ENCODE measurements around the gene SLC11A2. TPM values are rescaled to one million over a fixed set of nuclear protein-coding genes. Genes with fewer than 3 reads are reported as not detected.

The SLC11A2 gene
- total RNA-seq, 5 donors from 2014 or later (not counting 1 experiment from before 2014, with no cell fraction given), result 46.5 to 62.2 (median 52.3) TPM

- Mint-ChIP-seq H3K4me1 (no peaks in the 10 kb centered on the region), H3K9me3 (no peaks in the 10 kb centered on the region), H3K4me3 (no peak overlapping the region), H3K36me3 (no peaks in the 10 kb centered on the region), H3K27me3 (peaks cover 0 to 4% of the 10 kb centered on the region in 2 donors), H3K27ac (no peak overlapping the region)
- no peaks in the 10 kb centered on the region for H3K9me3 ChIP-seq
- no peaks in the 10 kb centered on the region for H3K4me1 ChIP-seq (ENCODE audit: control insufficient read depth in 1 of 2, extremely low read depth in 1 of 2, insufficient read depth in 2 of 2, low read length in 2 of 2)
- H3K36me3 ChIP-seq (ENCODE audit: control insufficient read depth in 2 of 2, extremely low read depth in 1 of 2, insufficient read depth in 1 of 2, low read length in 1 of 2), result peaks cover 0 to 6% of the 10 kb centered on the region in 2 donors
- CTCF ChIA-PET, result no interaction called here
- POLR2A ChIA-PET, result no interaction called here
- H3K27me3 ChIP-seq (replicated peaks in 1 of 2; ENCODE audit: control insufficient read depth in 2 of 2, extremely low read depth in 1 of 2, insufficient read depth in 2 of 2, low read length in 1 of 2), result no peaks in the 10 kb centered on the region
- no peak for ATAC-seq (replicated peaks in 1 of 4)
- WGBS (ENCODE audit: insufficient coverage), result 100% methylated on average over 1 of the region's 3 CpGs
- DNase-seq, result no peak
- no peak overlapping the region for H3K27ac ChIP-seq (ENCODE audit: low read length)
- H3K4me3 ChIP-seq (ENCODE audit: control insufficient read depth in 1 of 2, extremely low read depth in 1 of 2, low read length in 1 of 2), result no peak overlapping the region
These were observed 78.1 kb downstream of the SLC11A2 start for GRCh38 chr12:50947933-50948626.

GRCh38 chr12:50937653-50938052 lies 88.5 kb downstream of the SLC11A2 start:
- no peaks in the 10 kb centered on the region for H3K27me3 ChIP-seq (replicated peaks in 1 of 2; ENCODE audit: control insufficient read depth in 2 of 2, extremely low read depth in 1 of 2, insufficient read depth in 2 of 2, low read length in 1 of 2)
- H3K27ac ChIP-seq (ENCODE audit: low read length), result no peak overlapping the region
- DNase-seq, result no peak
- no peak for ATAC-seq (replicated peaks in 1 of 4)
- H3K9me3 Mint-ChIP-seq, result peaks cover 0 to 3% (median 0%) of the 10 kb centered on the region in 3 donors
- H3K4me3 Mint-ChIP-seq, result no peak overlapping the region
- POLR2A ChIA-PET, result no interaction called here
- WGBS (ENCODE audit: insufficient coverage), result 71% methylated on average over 1 of the region's 1 CpG
- no peaks in the 10 kb centered on the region for H3K4me1 ChIP-seq (ENCODE audit: control insufficient read depth in 1 of 2, extremely low read depth in 1 of 2, insufficient read depth in 2 of 2, low read length in 2 of 2)
- no peaks in the 10 kb centered on the region for H3K27me3 Mint-ChIP-seq
- CTCF ChIA-PET, result no interaction called here
- H3K4me1 Mint-ChIP-seq, result peaks cover 0 to 9% (median 0%) of the 10 kb centered on the region in 3 donors
- H3K36me3 Mint-ChIP-seq, result peaks cover 7% of the 10 kb centered on the region
- H3K36me3 ChIP-seq (ENCODE audit: control insufficient read depth in 2 of 2, extremely low read depth in 1 of 2, insufficient read depth in 1 of 2, low read length in 1 of 2), result no peaks in the 10 kb centered on the region
- H3K4me3 ChIP-seq (ENCODE audit: control insufficient read depth in 1 of 2, extremely low read depth in 1 of 2, low read length in 1 of 2), result peak overlapping the region in 1 of 2 donors; percentile 10
- H3K27ac Mint-ChIP-seq, result no peak overlapping the region
- H3K9me3 ChIP-seq, result no peaks in the 10 kb centered on the region

- Mint-ChIP-seq H3K4me3 (no peak overlapping the region), H3K27ac (no peak overlapping the region), H3K9me3 (peaks cover 0 to 3% (median 0%) of the 10 kb centered on the region in 3 donors), H3K27me3 (no peaks in the 10 kb centered on the region), H3K4me1 (peaks cover 0 to 9% (median 0%) of the 10 kb centered on the region in 3 donors), H3K36me3 (peaks cover 7% of the 10 kb centered on the region)
- no peak for ATAC-seq (replicated peaks in 1 of 4)
- Histone ChIP-seq H3K4me1 (ENCODE audit: control insufficient read depth in 1 of 2, extremely low read depth in 1 of 2, insufficient read depth in 2 of 2, low read length in 2 of 2) (no peaks in the 10 kb centered on the region), H3K4me3 (ENCODE audit: control insufficient read depth in 1 of 2, extremely low read depth in 1 of 2, low read length in 1 of 2) (peak overlapping the region in 1 of 2 donors; percentile 10), H3K9me3 (no peaks in the 10 kb centered on the region), H3K27me3 (replicated peaks in 1 of 2; ENCODE audit: control insufficient read depth in 2 of 2, extremely low read depth in 1 of 2, insufficient read depth in 2 of 2, low read length in 1 of 2) (no peaks in the 10 kb centered on the region), H3K27ac (ENCODE audit: low read length) (no peak overlapping the region), H3K36me3 (ENCODE audit: control insufficient read depth in 2 of 2, extremely low read depth in 1 of 2, insufficient read depth in 1 of 2, low read length in 1 of 2) (no peaks in the 10 kb centered on the region)
- 94% methylated on average over 7 of the region's 9 CpGs for WGBS (ENCODE audit: insufficient coverage)
- ChIA-PET POLR2A (no interaction called here), CTCF (no interaction called here)
- DNase-seq, result no peak
These were observed 89.2 kb downstream of the SLC11A2 start for GRCh38 chr12:50936821-50937530.

GRCh38 chr12:50934981-50935807 lies 91.0 kb downstream of the SLC11A2 start:
- Mint-ChIP-seq H3K4me3 (no peak overlapping the region), H3K27ac (no peak overlapping the region), H3K9me3 (peaks cover 0 to 3% (median 0%) of the 10 kb centered on the region in 3 donors), H3K36me3 (peaks cover 7% of the 10 kb centered on the region), H3K27me3 (no peaks in the 10 kb centered on the region), H3K4me1 (peaks cover 0 to 9% (median 0%) of the 10 kb centered on the region in 3 donors)
- CTCF ChIA-PET, result interaction anchor here in 1 of 2 donors (0.6 kb wide), 1 partner anchor 17 kb away, joined by 4 read pairs; no protein-coding TSS in a partner anchor
- no peak for DNase-seq
- H3K27me3 ChIP-seq (replicated peaks in 1 of 2; ENCODE audit: control insufficient read depth in 2 of 2, extremely low read depth in 1 of 2, insufficient read depth in 2 of 2, low read length in 1 of 2), result no peaks in the 10 kb centered on the region
- H3K4me3 ChIP-seq (ENCODE audit: control insufficient read depth in 1 of 2, extremely low read depth in 1 of 2, low read length in 1 of 2), result no peak overlapping the region
- no peak for ATAC-seq (replicated peaks in 1 of 4)
- POLR2A ChIA-PET, result no interaction called here
- no peaks in the 10 kb centered on the region for H3K4me1 ChIP-seq (ENCODE audit: control insufficient read depth in 1 of 2, extremely low read depth in 1 of 2, insufficient read depth in 2 of 2, low read length in 2 of 2)
- 92% methylated on average over 2 of the region's 6 CpGs for WGBS (ENCODE audit: insufficient coverage)
- no peak overlapping the region for H3K27ac ChIP-seq (ENCODE audit: low read length)
- peaks cover 0 to 3% of the 10 kb centered on the region in 2 donors for H3K36me3 ChIP-seq (ENCODE audit: control insufficient read depth in 2 of 2, extremely low read depth in 1 of 2, insufficient read depth in 1 of 2, low read length in 1 of 2)
- H3K9me3 ChIP-seq, result no peaks in the 10 kb centered on the region

GRCh38 chr12:50934371-50934851 lies 91.8 kb downstream of the SLC11A2 start:
- Histone ChIP-seq H3K36me3 (ENCODE audit: control insufficient read depth in 2 of 2, extremely low read depth in 1 of 2, insufficient read depth in 1 of 2, low read length in 1 of 2) (peaks cover 0 to 3% of the 10 kb centered on the region in 2 donors), H3K27ac (ENCODE audit: low read length) (no peak overlapping the region), H3K4me1 (ENCODE audit: control insufficient read depth in 1 of 2, extremely low read depth in 1 of 2, insufficient read depth in 2 of 2, low read length in 2 of 2) (no peaks in the 10 kb centered on the region), H3K27me3 (replicated peaks in 1 of 2; ENCODE audit: control insufficient read depth in 2 of 2, extremely low read depth in 1 of 2, insufficient read depth in 2 of 2, low read length in 1 of 2) (no peaks in the 10 kb centered on the region), H3K4me3 (ENCODE audit: control insufficient read depth in 1 of 2, extremely low read depth in 1 of 2, low read length in 1 of 2) (no peak overlapping the region), H3K9me3 (no peaks in the 10 kb centered on the region)
- ChIA-PET CTCF (interaction anchor here in 1 of 2 donors (0.6 kb wide), 1 partner anchor 16 kb away, joined by 4 read pairs; no protein-coding TSS in a partner anchor), POLR2A (no interaction called here)
- H3K36me3 Mint-ChIP-seq, result peaks cover 7% of the 10 kb centered on the region
- peaks cover 0 to 9% (median 0%) of the 10 kb centered on the region in 3 donors for H3K4me1 Mint-ChIP-seq
- no peak for ATAC-seq (replicated peaks in 1 of 4)
- no peak overlapping the region for H3K4me3 Mint-ChIP-seq
- no peaks in the 10 kb centered on the region for H3K27me3 Mint-ChIP-seq
- peaks cover 0 to 3% (median 0%) of the 10 kb centered on the region in 3 donors for H3K9me3 Mint-ChIP-seq
- DNase-seq, result no peak
- WGBS (ENCODE audit: insufficient coverage), result 77% methylated on average over 2 of the region's 3 CpGs
- no peak overlapping the region for H3K27ac Mint-ChIP-seq

- ChIA-PET POLR2A (no interaction called here), CTCF (no interaction called here)
- no peak for ATAC-seq (replicated peaks in 1 of 4)
- WGBS (ENCODE audit: insufficient coverage), result 93% methylated on average over 2 of the region's 2 CpGs
- no peaks in the 10 kb centered on the region for H3K9me3 ChIP-seq
- peaks cover 0 to 3% of the 10 kb centered on the region in 2 donors for H3K36me3 ChIP-seq (ENCODE audit: control insufficient read depth in 2 of 2, extremely low read depth in 1 of 2, insufficient read depth in 1 of 2, low read length in 1 of 2)
- DNase-seq, result no peak
- H3K27ac ChIP-seq (ENCODE audit: low read length), result no peak overlapping the region
- no peaks in the 10 kb centered on the region for H3K27me3 ChIP-seq (replicated peaks in 1 of 2; ENCODE audit: control insufficient read depth in 2 of 2, extremely low read depth in 1 of 2, insufficient read depth in 2 of 2, low read length in 1 of 2)
- no peak overlapping the region for H3K27ac Mint-ChIP-seq
- H3K27me3 Mint-ChIP-seq, result no peaks in the 10 kb centered on the region
- no peak overlapping the region for H3K4me3 Mint-ChIP-seq
- H3K4me1 Mint-ChIP-seq, result peaks cover 0 to 9% (median 1%) of the 10 kb centered on the region in 3 donors
- H3K36me3 Mint-ChIP-seq, result peaks cover 2% of the 10 kb centered on the region
- H3K9me3 Mint-ChIP-seq, result peaks cover 0 to 2% (median 0%) of the 10 kb centered on the region in 3 donors
- no peaks in the 10 kb centered on the region for H3K4me1 ChIP-seq (ENCODE audit: control insufficient read depth in 1 of 2, extremely low read depth in 1 of 2, insufficient read depth in 2 of 2, low read length in 2 of 2)
- H3K4me3 ChIP-seq (ENCODE audit: control insufficient read depth in 1 of 2, extremely low read depth in 1 of 2, low read length in 1 of 2), result no peak overlapping the region
These were observed 92.6 kb downstream of the SLC11A2 start for GRCh38 chr12:50933459-50934124.

Measured in T-cell (primary cell).